K562 (cell line): ENCODE results near the gene SUMF1. TPM values are rescaled to one million over a fixed set of nuclear protein-coding genes. Genes with fewer than 3 reads are reported as not detected.

Source experiments
- E2F6 ChIP-seq, 2 experiments: IDR thresholded peaks; 2 replicates each; pipeline ENCODE4 v1.6.1; 2011; ENCODE audit warnings: borderline replicate concordance in 1 of 2, control low read depth in 1 of 2, low read depth in 1 of 2, low read length in 1 of 2, mild to moderate bottlenecking in 1 of 2, mixed read lengths in 1 of 2, moderate library complexity in 1 of 2; ENCODE audit not compliant: insufficient read depth in 1 of 2, insufficient read length in 1 of 2, poor library complexity in 1 of 2, severe bottlenecking in 1 of 2; ENCODE audit errors: extremely low read depth in 1 of 2
- EP300 ChIP-seq: IDR thresholded peaks from 2 replicates; pipeline ENCODE4 v1.6.1; 2012; ENCODE audit warnings: low read length, improper control_type of control experiment
- FIP1L1 ChIP-seq: fragments of 200-400 bp; formaldehyde crosslinking; IDR thresholded peaks from 2 replicates; pipeline ENCODE4 v1.6.1; 2018; ENCODE audit warnings: mild to moderate bottlenecking, low read depth, low read length; ENCODE audit not compliant: poor library complexity, severe bottlenecking
- GMEB1 ChIP-seq: fragments of 250-450 bp; sonication (Bioruptor Pico); IDR thresholded peaks from 2 replicates; pipeline ENCODE4 v1.4.0; 2020; ENCODE audit warnings: mild to moderate bottlenecking
- HMG20A ChIP-seq: fragments of 450-650 bp; formaldehyde crosslinking; conservative IDR thresholded peaks from 2 replicates; pipeline ENCODE4 v1.4.0; 2020; ENCODE audit warnings: mild to moderate bottlenecking, mixed read lengths
- MGA ChIP-seq: fragments of 450-650 bp; IDR thresholded peaks from 2 replicates; pipeline ENCODE4 v1.6.1; 2016; ENCODE audit warnings: mild to moderate bottlenecking, moderate library complexity
- NRF1 ChIP-seq, 2 experiments: fragments of 450-650 bp; IDR thresholded peaks in 1 of 2; conservative IDR thresholded peaks in 1 of 2; 2 replicates each; pipeline ENCODE4 v1.6.1; 2014; ENCODE audit warnings: mild to moderate bottlenecking in 2 of 2
- POLR2B ChIP-seq: fragments of 450-650 bp; IDR thresholded peaks from 2 replicates; pipeline ENCODE4 v1.6.1; 2018; ENCODE audit warnings: low read depth; ENCODE audit not compliant: partially characterized antibody
- PYGO2 ChIP-seq: fragments of 450-650 bp; IDR thresholded peaks from 2 replicates; pipeline ENCODE4 v1.6.1; 2016; ENCODE audit warnings: mild to moderate bottlenecking, missing genetic modification characterization, moderate library complexity, missing compliant biosample characterization
- SMARCA5 ChIP-seq: fragments of 450-650 bp; IDR thresholded peaks from 2 replicates; pipeline ENCODE4 v1.6.1; 2016
- ZNF347 ChIP-seq: fragments of 450-650 bp; formaldehyde crosslinking; IDR thresholded peaks from 2 replicates; pipeline ENCODE4 v1.4.0; 2020; ENCODE audit warnings: low read depth, mild to moderate bottlenecking, moderate library complexity
- polyA plus RNA-seq, 8 experiments: library from polyadenylated mRNA; depleted of rRNA in 4 of 8; stranded (reverse) in 5 of 8; unstranded in 3 of 8; fragments of >200 nt; fragmentation: Nextera tagmentation in 2 of 8; fragmentation: Illumina TruSeq in 1 of 8; extraction: Ambion mirVana in 2 of 8; extraction: Trizol in 1 of 8; gene quantifications; 2 replicates each; pipeline versions ENCODE4 v1.2.1 to v1.2.3, GENCODE V29; 2011 to 2014; ENCODE audit warnings: inconsistent platforms in 1 of 8, missing spikeins in 1 of 8
- total RNA-seq, 7 experiments: library from RNA; depleted of rRNA in 6 of 7; stranded (reverse); fragments of >200 nt in 6 of 7; fragmentation: Illumina TruSeq in 2 of 7; extraction: Trizol in 2 of 7; gene quantifications; 2 replicates each; pipeline versions ENCODE4 v1.2.1 to v1.2.3, GENCODE V29; 2011 to 2021; ENCODE audit warnings: low replicate concordance in 1 of 7

The SUMF1 gene
- total and polyA plus RNA-seq, 9 of the 15 experiments (the other 6 are each of a cell fraction or from before 2014, with no cell fraction given), result 1.3 to 7.4 (median 4.2) TPM

DNA sequence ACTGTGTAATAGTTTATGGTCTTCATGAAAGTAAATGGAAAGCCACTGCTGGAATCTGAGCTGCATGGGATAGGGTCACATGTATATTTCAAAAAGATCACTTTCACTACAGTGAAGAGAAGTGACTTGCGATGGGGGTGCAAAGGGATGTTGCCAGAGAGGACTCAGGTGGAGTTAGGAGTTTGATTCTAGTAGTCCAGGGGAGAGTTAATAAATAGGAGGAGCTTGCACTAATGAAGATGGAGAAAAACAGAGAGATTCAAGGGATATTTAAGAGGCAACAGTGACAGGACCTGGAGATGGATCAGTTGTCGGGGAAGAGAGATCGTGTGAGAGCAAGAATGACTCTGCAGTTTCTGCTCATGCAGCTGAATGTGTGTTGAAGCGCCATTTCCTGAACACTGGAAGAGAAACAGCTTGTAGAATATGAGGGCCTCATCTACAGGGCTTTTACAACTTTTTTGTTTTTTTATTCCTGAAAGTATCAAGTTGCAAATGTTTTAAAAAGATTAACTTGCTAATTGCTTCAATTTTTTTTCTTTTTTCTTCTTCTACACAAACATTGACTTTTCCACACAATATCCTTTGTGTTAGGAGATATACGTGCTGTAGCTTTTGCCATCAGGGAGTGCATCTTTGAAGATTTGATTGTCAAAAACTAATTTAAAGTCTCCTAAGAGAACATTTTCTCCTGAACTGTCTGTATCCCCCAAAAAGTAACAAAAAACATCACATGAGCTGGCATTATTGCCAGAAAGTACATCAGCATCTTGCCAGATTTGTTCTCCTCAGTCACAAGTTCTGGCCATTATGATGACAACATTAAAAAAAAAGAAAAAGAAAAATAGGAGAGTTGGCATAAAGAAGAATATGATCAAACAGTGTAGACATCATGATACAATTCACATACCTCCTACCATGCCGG, 126.4 kb downstream of the SUMF1 start (continued):
- TF ChIP-seq MGA (peak; percentile 75), HMG20A (CRISPR knock-in tag) (no peak), E2F6 (IDR thresholded peaks at IDR 0.05; ENCODE audit: borderline replicate concordance in 1 of 2, extremely low read depth in 1 of 2, insufficient read depth in 1 of 2, insufficient read length in 1 of 2, low read depth in 1 of 2, low read length in 1 of 2, poor library complexity in 1 of 2, severe bottlenecking in 1 of 2) (peak; percentile 34 to 62), FIP1L1 (no peak), SMARCA5 (no peak), PYGO2 (tag) (no peak), GMEB1 (CRISPR knock-in tag) (no peak), POLR2B (no peak), ZNF347 (CRISPR knock-in tag) (no peak), NRF1 (conservative IDR thresholded peaks at IDR 0.05 in 1 of 2, IDR thresholded peaks at IDR 0.05 in 1 of 2) (0 out of 4 replicates have a peak, but pooled peaks of 1 of the 2 experiments have one; percentile 14), EP300 (peak; percentile 46; the same call in 1 of the 2 replicates)
